Inferior parietal cortex (tissue), 1 donor: ENCODE results near the gene JUN.

ENCODE experiments used
- DNase-seq: peaks from one replicate; pipeline ENCODE4 v3.0.0-alpha.2; 2016; ENCODE audit errors: extremely low spot score

Gene JUN

DNA sequence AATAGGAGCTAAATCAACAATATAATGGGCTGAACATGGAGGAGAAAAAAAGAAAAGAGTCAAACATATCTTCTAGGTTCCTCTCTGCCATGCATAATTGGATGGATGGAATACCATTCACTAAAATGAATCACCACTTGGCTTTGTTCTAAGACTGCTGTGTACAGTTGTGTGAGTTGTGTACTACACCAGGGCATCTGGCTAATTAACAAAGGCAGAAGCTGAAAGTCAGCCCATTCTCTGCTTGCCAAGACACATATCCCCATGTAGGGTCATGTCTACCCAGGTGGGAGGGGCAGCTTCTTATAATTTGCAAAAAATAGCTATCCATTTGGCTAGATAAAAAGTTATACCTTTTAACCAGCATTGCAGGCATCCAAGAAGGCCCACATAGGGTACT, 21.0 kb downstream of the JUN start:
- no peak for DNase-seq

DNA sequence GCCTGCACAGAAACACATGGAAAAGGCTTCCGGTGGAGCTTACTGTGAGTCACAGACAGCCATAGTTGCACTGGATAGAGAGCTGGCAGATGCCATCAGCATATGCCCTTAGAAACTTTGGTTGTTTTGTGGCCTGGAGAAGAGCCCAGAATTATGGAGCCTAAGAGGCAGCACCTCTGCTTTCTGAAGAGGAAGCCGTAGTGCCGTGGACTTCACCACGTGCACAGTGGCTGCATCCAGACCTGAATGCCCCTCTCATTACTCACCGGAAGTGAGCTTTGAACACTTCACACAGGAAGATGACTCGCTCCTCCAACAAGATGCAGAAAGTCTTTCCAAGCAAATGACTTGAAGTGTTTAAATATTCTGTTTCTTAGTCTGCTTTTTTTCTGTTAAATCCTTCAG, 28.4 kb downstream of the JUN start:
- peak; percentile 27 for DNase-seq

DNA sequence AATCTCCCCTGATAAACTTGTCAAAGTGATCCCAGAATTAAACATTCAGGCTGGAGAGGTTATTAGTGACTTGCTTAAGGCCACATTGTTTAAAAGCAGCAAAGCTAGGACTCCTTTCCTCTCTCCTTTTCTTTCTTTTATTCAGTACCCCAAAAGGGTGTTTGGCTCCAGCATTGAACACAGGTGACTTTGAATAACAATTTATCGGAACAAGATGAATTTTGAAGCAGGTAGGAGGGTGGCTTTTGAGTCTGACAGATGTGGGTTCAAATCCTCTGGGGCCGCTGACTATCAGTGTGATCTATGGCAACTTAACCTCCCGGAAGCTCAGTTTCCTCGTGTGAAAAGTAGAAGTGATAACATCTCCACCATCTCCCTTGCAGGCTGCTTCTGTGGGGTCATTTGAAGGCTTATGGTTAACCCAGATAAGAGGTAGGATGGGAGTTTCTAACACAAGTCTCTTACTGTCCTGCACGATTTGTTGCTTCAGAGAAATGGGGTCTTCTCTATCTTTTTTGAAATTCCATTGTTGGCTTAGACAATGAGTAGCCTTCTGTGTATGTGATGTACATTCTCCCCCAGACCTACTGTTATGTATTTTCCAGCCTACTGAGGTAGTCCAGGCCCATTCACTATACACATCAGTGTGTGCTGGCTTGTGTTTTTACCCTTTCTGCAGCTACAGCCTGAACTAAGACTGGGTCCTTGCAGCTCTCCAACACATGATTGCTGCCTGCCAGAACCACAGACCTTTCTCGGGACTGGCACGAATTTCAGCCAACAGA, 29.0 kb downstream of the JUN start:
- DNase-seq, result no peak

DNA sequence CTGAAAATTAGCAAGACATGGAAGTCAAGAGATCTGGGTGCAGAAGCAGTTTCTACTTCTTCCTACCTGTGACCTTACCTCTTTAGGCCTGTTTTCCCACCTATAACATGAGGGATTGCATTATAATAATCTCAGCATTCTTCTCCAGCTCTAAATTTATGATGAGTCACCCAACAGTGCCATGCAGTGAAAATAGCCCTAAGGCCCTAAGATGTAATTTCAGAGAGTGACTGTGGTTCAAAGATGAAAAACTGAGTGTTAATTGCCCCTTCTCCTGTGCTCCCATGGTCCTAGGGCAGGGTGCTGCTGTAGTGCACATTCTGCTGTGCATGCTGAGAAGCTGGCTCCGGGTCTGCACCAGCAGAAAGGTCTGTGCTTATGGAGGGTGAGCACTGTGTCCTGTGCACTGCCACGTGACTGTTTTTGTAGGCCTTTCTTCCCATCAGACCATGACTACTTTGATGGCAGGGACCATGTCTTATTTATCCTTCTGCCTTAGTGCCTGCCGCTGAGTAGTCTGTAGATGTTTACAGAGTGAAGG, 29.7 kb downstream of the JUN start:
- DNase-seq, result no peak

DNA sequence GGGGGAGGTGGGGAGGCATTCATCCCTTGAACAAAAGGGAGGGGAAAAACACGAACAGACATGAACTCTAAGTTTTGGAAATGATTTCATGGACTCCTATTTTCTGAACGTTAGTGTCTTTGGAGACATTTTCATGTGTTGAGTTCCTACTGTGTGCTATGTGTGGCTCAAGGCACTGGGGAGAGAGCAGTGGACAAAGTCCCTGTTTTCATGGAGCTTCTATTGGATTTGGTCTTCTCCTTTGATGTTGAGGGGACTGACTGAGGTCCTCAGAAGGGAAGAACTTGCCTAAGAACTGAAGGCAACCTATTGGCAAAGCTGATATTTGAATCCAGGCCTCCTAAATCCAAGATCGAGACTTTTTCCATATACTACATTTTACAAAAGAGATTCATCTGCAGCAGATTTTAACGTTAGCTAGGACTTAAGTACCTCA, 30.4 kb downstream of the JUN start:
- DNase-seq, result no peak

DNA sequence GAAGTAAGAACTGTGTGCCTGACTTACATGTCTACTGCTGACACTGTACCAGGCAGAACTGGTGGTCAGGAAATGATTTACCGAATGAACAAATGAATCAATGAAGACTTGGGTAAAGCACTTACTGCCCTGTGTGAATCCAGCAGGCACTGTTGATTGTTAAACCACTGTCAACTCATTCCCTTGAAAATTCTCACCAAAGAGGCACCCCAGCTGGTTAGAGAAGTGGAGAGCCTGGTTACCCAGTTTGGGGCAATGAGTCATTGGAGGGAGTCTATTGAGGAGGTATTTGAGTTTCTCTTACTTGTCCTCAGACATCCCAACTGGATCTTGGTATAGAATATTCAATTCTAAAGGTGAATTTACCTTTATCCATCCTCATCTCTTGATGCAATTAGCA, 34.2 kb downstream of the JUN start:
- no peak for DNase-seq

DNA sequence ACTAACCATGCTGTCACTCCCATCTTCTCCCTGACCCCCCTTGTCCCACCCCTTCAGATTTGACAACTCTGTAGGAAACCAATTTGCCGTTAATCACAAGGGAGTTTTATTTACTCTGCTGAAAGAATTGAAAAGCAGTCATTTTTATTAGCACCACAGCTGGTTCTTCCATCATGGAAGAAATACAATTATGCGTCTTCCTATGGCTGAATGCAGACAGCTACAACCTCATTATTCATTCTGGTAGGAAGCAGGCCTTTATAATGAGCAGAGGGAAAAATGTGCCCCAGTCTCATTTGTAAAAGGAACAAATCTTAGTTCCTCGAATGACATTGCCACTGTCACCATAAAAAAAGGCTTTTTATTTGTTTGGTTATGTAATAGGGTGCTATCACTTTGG, 35.2 kb downstream of the JUN start:
- DNase-seq, result no peak

DNA sequence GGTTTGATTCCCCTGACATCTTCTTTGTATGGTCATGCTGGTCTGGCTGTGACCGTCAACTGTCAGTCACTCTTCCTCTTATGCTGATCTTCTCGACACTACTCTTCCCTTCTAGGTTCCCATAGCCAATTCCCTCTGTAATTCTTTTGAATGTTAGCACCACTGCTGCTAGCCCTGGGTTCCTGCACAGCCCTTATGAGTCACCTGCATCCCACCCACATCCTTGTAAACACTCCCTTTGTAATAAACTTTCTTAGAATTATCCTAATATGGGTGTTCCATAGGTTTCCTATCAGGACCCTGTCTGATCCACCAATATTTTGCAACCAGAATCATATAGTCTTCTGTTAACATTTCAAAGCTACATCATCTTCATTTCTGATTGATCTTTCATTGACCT, 37.1 kb downstream of the JUN start:
- no peak for DNase-seq

DNA sequence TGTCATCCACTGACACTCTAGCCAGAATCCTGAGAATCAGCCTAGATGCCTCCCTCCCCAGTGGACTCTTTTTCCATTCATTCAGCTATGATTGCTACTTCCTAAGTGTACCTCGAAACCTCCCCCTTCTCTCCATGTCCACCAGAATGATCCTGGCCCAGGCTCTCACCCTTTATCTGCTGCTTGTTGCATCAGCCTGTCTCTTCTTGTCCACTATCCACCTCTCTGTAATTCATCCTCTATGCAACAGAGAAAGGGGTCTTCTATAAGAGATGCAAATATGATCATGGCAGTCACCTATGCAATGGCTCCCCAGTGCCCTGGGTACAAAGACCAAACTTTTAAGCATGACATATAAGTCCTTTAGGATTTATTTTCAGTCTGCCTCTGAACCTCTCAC, 37.7 kb downstream of the JUN start:
- no peak for DNase-seq

DNA sequence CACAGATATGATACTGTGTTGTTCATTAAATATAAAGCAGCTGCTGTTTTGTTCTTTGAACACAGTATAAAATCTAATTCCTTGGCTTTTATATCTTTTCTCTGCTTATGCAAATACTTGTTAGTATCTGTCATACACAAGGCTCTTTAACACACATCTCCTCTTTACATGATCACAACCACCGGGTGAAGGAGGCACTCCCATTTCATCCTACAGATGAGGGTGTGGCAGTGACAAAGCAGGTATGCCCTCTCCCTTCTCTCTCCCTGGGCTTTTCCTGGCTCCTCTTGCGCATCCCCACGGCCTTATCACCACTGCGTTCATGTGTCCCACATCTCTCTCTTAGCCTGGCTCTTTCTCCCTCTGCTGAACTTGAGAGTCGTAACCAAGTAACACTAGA, 38.2 kb downstream of the JUN start:
- DNase-seq, result no peak

DNA sequence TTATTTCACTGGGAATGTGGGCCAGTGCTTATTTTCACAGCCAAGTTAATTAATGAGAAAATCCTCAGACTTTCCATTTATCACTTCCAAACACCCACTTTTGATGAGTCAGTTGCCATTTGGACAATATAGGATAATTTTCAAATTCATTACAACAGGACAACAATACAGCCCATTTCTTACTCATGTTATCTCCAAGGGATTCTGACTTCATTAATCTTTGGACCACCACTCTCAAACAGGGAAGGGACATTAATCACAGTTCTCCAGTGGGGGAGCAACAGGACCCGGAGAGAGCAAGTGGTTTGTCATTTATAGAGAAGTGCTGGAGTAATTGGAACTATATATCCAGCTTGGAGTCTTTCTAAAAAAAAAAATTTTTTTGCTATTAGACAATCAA, 38.7 kb downstream of the JUN start:
- DNase-seq, result no peak

DNA sequence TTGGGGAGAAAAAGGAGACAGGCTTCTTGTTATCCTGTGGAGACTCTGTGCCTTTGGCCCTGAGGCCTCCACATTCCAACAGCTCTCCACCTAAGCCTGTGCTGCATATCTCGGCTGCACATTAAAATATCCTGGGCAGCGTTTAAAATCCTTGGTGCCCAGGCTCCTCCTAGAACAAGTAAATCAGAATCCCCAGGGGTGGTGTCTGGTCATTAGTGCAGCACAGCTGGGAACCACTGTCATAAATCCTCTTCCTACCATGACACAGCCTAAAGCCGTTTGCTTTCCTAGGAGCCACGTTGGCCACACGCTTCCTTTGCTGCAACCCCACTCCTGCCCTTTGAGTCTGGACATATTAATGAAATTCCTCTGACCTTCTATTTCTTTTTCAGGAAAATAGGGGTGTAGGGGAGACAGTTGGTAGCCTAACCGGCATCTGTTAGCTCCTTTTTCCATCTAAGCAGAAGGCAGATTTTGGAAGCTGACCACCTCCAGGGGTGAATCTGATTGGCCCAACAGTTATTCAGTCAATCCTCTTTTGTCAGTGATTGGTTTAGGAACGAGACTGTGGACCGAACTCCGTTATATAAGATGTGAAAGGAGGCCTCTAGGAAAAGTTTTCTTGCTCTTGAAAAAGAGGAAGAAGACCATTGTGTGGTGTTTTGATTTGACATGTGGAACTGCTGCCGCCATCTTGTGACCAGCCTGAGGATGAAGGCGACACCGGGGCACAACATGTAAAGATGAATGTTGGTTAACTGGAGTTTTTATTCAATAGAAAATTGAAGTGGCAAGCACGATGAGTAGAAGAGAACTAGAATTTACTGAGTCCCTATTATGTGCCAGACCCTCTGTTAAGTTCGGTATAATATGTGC, 41.9 kb downstream of the JUN start:
- DNase-seq, result no peak

DNA sequence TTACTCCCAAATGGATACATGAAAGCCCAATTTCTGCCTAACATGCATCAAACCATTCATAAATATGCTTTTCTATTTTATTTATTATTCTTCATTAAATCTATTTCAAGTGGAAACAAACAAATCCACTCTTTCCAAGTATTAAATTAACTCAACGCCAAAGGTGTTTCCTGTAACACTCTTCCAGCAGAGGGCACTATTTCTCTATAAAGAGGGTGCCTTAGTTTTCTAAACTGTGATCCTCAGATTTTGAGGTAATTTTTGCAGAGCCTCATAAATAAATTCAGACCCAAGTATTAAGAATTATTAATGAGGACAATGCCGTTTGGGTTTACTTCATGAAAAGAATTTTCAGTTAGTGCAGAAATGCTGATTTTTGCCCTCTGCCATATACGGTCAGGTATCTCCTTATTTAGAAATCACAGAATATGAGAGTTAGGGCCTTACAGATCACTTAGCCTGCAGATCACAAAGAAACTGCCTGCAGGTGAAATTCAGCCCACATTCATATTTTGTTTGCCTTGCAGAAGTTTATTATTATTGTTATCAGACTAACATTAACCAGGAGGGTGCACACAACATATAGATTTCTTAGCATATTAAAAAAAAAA, 43.9 kb downstream of the JUN start:
- DNase-seq, result peak; percentile 93

DNA sequence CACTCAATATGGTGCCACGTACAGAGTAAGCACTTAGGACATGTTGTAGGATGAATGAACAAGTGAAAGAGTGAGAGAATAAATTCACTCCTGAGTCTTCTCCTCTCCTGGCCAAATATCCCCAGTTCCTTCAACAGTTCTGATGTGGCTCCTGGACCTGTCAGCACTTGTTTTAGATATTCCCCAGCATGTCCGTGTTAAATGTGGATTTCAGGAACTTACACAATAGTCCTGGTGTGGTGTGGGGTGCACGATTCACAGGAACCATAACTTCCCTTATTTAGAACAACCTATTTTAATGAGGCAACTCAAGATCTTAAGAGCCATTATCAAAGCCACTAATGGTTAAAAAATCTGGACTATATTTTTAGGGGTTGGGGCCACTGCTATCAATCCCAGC, 45.0 kb downstream of the JUN start:
- no peak for DNase-seq

DNA sequence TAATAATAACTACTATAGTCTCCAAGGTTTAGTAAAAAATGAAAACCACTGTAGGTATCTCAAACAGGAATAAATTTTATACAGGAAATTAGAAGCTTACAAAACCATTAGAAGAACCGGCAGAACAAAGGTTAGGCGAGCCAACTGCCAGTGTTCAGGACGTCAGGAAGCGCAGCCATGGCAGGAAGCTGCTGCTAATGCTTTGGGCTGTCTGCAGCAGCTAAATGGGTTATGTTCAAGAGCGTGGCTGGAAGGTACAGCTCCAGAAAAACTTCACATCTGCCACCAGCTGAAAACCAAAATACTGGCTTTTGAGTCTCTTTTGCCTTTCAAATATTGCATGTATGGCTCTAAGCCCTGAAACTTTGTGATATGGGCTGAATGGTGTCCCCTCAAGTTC, 48.3 kb downstream of the JUN start:
- no peak for DNase-seq

DNA sequence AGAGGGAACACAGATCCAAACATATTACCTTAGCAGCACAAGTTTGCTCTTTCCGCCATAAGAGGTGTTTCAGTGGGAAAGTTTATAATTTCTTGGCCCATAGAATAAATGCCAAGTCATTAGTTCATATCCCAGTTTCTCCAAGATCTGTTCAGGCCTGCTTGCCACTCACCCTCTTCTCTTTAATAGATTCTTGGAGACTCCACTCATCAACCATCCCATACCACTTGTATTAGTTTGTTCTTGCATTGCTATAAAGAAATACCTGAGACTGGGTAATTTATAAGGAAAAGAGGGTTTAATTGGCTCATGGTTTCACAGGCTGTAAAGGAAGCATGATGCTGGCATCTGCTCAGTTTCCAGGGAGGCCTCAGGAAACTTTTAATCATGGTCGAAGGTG, 49.2 kb downstream of the JUN start:
- no peak for DNase-seq

DNA sequence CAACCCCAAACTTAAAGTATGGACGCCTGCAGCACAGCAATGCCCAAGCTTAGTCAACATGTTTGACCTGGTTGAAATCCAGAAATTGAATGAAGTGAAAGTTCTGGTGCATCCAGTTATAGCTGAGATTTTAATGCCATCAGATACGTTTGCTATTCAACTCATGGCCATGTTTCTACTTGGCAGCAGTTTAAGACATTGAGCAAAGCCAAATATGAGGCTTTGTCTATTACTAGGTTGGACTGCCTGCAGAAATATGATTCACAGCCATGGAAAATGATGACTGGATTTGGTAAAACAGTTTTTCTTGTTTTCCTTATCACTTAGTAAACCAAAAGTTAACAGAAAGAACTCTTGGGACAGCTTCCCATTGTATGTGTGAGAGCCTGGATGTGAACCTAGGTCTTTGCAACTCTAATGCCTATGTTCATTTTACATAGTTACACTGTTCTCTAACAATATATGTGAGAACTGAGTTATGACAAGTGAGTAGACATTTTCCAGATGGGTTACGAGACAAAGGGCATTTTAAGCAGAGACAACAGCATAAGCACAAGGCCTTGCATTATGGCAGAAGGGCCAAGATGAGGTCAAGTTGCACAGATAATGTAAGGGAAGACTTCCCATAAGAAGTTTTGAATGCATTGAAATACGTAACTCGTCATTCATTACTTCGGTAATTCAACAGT, 51.6 kb downstream of the JUN start:
- no peak for DNase-seq
